Gastroesophageal sphincter (tissue), 3 donors: ENCODE results near the gene TF.

ENCODE experiments used
- CTCF ChIP-seq, 4 experiments: fragments of 200-600 bp in 2 of 4; fragments of 450-650 bp in 2 of 4; sonication (generic) in 1 of 4; IDR thresholded peaks; one replicate each; pipeline ENCODE4 v1.5.1; 2017 to 2019; ENCODE audit warnings: antibody characterized with exemption in 4 of 4, mild to moderate bottlenecking in 2 of 4, moderate library complexity in 2 of 4
- EP300 ChIP-seq: sonication (generic); formaldehyde crosslinking; IDR thresholded peaks from one replicate; pipeline ENCODE4 v1.6.1; 2017; ENCODE audit warnings: antibody characterized with exemption, mild to moderate bottlenecking
- POLR2A ChIP-seq, 2 donors: fragments of 450-650 bp; IDR thresholded peaks; one replicate each; pipeline ENCODE4 v1.6.1; 2017; ENCODE audit warnings: antibody characterized with exemption in 2 of 2, mild to moderate bottlenecking in 2 of 2, moderate library complexity in 1 of 2

DNA sequence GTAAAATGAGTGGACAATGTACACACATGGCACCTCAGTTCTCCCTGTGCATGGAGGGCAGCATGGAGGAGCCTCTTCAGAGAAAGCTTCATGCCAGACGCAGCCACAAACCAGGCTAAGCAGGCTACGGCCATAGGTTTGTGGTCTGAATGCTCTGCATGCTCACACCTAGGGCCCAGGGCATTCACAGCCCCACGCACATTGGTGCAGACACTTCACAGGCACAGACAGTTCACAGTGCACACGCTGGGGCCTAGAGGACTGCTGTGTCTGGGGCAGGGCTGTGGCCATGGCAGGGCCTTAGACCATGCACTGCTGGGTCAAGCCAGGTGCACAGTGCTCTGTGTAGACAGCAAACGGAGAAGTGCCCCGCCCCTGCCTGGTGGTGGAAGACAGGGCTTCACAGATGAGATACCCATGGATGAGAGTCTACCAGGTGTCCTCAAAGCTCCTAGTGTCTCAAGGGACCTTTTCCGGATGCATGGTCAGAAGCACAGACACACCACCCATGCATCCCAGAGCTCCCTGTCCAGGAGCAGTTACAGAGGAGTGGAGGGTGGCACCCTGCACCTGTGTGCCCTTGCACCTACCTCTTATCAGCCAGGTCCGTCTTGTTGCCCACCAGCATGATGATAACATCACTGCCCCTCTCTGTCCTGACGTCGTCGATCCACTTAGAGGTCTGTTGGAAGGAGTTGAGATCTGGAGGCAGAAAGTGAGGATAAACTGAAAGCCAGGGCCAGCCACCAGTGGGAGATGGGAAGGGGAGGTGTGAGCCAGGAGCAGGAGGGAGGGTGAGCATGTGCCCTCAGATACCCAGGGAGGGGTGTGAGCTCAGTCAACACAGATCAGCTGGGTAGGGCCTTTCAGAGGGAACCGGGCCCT, 93.0 kb downstream of the TF start:
- TF ChIP-seq EP300 (no peak), POLR2A (IDR thresholded peaks at IDR 0.05) (no peak), CTCF (IDR thresholded peaks at IDR 0.05) (no peak)
